ENCODE results near the gene CCDC12.

Gene CCDC12

GRCh38 chr3:46955801-46956259 lies 20.7 kb downstream of the CCDC12 start:
- DNase-seq (ENCODE audit: low spot score), result no peak

DNA sequence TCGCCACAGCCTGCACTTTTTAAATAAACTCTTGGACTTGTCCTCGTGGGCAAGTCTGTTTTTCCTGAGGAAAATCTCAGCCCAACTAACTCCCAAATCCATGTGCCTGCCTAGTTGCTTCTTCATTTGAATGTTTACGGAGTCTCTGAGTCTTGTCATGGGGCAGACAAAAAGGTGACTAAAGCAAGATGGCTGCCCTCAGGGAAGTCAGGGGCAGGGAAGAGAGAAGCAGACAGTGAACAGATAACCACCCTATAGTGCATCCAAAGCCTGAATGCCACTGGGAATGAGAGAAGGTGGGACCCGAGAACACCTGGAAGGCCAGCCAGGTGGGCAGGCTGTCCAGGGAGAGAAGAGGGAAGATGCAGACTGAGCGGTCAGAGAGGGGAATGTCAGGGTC lies 21.4 kb downstream of the CCDC12 start:
- no peak for DNase-seq (ENCODE audit: low spot score)

- no peak for DNase-seq (ENCODE audit: low spot score)
Measured at GRCh38 chr3:46954178-46954577, 22.4 kb downstream of the CCDC12 start.

DNA sequence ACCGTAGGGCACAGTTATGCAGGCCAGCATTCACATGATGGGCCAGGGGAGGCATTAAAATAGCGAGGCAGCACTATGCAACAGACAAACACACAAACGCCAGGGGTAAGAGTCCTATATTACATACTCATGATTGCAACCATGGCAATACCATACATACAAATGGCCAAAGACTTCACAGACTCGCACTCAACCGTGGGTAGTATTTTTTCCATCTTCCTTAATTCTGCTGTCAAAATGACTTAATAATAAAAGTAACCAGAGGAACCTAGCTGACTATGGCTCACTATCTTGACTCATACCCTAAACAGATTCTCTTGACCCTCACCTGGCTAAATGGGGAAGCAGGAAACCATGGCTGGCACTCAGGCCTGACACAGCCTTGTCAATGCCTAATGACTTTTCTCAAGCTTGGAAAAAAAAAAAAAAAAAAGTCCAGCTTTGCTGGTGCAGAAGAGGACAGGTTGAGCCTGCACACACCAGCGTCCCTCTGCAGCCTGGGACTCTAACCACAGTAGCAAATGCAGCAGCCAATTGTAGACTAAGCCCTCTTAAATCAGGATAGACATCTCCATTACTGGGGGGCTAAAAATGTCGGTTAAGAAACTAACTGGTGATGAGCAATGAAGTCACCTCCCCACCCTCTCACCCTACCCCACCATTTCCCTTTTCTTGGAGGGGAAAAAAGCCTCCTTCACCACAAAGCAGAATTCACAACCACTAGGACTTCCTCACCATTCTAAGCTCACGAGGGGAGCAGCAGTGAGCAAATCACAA lies 23.1 kb downstream of the CCDC12 start:
- no peak for DNase-seq (ENCODE audit: low spot score)

DNA sequence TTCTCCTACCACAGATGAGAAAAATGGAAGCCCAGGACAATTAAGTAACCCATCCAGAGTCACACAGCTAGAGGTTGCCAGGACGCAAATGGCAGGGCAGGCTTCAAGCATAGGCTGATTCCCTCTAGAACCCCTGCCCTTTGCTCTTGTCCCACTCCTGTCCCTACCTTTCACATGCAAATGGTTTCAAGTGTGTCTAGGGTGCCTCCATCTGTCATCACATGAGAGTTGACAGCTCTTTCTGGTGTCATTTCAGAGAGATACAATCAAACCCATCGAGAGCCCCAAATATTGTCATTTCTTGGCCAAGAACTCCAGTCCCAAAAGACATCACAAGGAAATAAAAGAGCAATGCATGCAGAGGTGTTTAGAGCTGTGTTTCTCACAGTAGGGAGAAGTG lies 23.7 kb downstream of the CCDC12 start:
- no peak for DNase-seq (ENCODE audit: low spot score)

DNA sequence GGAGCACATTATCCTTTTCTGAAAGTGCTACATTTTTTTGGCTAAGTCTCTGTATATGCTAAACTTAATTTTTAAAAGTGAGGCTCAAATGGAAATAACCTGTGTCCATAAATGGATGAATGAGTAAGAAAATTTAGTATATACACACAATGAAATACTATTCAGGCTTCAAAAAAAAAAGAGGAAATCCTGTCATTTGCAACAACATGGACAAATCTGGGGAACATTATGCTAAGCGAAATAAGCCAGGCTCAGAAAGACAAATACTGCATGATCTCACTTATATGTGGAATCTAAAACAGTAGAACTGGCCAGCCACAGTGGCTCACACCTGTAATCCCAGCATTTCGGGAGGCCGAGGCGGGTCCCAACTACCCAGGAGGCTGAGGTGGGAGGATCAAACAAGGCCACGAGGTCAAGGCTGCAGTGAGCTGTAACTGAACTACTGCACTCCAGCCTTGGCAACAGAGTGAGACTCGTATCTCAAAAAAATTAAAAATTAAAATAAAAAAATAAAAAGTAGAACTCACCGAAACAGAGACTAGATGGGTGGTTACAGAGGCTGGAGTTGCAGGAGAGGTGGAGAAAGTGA lies 25.8 kb downstream of the CCDC12 start:
- no peak for DNase-seq (ENCODE audit: low spot score)

DNA sequence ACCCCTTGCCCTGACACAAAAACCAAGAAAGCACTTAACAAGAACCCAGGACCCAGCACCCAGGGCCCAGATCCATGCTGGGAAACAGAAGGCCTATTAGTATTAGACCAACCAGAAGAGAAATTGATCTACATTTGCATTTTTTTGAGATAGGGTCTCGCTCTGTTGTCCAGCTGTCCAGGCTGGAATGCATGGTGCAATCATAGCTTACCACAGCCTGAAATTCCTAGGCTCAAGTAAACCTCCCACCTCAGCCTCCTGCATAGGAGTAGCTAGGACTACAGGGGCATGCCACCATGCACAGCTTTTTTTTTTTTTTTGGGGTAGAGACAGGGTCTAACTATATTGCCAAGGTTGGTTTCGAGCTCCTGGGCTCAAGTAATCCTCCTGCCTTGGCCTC lies 26.4 kb downstream of the CCDC12 start:
- DNase-seq (ENCODE audit: low spot score), result no peak

DNA sequence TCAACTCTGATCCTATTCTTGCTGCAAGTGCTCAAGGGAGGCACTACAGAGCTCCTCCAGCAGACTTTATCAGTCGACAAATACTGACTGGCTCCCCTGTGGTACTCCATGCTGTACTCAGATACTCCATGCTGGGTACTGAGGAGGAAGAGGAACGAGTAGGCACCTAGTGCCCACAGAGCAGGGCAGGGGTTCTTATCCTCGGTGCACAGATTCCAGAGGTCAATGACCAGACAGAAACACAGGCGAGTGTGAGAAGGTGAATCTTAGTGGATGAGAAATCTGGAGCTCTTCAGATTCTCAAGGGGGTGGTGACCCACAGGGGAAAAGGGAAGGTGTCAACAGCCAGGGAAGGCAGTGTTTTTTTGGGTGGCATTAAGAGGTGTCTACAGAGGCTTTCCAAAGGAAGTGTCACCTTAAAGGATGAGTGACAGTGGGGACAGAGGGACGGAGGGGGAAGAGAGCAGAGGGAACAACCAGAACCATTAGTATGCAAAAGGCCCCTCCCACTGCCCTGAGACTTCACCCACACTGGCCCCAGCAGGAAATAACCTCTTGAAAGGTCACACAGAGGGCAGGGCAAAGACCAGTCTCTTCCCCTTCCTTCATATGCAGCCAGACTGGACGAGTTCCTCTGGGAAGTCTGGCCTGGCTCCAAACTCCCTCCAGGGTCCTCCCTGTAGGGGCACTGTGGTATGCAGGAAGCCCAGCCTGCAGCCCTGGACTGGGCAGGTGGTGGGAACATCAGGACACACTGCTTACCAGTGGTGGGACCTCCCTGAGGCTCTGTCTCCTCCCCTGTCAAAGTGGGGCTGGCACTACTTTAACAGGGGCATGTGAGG lies 27.5 kb downstream of the CCDC12 start:
- no peak for DNase-seq (ENCODE audit: low spot score)

- peak; percentile 37 for DNase-seq (ENCODE audit: low spot score)
Measured at GRCh38 chr3:46947981-46948791, 28.4 kb downstream of the CCDC12 start.

- no peak for DNase-seq (ENCODE audit: low spot score)
Measured at GRCh38 chr3:46947546-46947901, 29.0 kb downstream of the CCDC12 start.

- DNase-seq (ENCODE audit: low spot score), result no peak
Measured at GRCh38 chr3:46946856-46947545, 29.5 kb downstream of the CCDC12 start.

DNA sequence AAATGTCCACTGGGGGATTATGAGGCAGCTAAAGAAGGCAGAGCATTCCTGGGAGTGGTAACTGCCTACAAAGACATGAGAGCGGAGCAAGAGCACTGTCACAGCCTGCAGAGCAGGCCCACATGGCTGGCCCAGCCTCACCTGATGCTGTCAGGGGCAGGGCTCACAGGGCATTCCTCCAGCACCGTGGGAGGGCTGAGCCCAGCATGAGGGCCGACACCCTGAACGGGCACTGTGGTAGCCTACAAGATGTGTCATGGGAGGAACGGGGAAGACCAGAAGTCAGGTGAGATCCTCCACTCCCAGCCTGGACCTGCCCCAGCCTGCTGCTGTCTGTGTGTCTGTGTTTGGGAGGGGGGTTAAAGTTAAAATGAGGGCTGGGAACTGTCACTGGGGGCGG lies 30.1 kb downstream of the CCDC12 start:
- DNase-seq (ENCODE audit: low spot score), result no peak

DNA sequence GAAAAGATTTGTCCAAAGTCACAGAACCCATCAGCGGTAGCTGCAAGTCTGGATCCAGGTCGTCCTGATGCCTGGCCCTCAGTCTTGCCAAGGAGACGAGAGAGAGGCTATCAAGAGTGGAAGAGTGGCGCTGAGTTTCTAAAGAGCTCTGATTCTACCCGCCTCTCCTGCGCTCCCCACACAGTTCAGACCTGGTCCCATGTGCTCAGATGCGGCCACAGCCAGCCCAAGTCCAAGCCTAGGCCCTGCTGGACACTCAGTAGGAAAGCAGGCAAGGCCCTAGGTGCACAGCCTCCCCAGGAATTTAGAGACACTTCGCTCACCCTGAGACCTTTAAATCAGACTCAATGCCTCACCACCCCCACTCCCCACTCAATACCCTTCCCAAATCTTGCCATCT lies 32.4 kb downstream of the CCDC12 start:
- DNase-seq (ENCODE audit: low spot score), result no peak

- DNase-seq (ENCODE audit: low spot score), result no peak
Measured at GRCh38 chr3:46943237-46944187, 33.0 kb downstream of the CCDC12 start.

- DNase-seq (ENCODE audit: low spot score), result no peak
Measured at GRCh38 chr3:46942481-46943236, 33.9 kb downstream of the CCDC12 start.

DNA sequence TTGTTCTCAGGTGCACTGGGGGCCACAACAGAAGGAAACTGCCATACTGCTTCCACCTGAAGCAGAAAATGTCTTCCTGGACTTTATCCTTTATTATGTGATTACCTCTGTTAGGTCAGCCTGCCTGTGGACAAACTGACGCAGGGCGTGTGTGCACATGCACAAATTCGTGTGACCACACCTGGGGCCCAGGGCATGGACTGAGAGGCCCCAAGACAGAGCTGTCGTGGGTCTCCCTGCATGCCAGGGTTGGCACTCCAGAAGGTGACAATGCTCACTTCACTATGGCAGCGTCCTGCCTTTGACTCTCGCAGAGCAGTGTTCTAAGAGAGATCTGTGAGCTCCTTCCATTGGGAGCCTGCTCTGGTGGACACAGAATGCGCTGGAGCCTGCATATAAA lies 34.5 kb downstream of the CCDC12 start:
- no peak for DNase-seq (ENCODE audit: low spot score)

DNA sequence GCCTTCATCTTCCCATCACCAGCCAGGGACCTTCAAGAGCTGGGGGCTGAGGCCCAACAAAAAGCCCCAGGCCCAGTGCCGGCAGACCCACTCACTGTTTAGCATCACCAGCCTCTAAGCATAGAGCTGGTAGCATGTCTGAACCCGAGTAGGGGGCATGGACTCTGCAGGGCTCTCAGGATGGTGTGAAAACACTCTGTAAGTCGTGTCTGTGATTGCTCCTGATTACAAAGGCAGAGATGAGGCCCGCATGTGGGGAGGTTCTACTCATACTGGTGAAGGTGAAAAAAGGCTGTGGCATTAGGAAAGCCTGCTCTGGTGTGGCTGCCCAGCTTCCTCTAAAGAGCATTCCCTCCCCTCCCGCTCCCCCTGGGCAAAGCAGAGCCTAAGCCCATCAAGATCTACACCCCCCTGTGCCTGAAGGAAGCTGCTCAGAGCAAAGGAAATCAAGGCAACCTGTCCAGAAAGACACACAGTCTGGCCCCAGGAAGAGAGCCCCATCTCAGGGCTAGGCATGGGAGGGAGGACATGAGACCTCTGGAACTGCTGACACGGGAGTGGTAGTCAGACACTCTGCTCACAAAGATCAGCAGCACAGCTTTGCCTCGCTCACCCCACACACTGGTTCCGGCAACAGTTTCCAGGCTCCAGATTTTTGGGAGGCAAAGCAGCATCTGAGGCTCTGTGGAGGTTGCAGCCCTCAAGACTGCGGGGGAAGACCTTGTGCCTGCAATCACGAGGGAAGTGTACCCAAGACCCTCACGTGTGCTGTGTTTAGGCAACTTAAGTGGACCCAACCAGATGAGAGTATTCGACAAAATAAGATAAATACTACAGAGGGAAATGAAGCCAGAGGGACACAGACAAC lies 36.7 kb downstream of the CCDC12 start:
- DNase-seq (ENCODE audit: low spot score), result no peak

DNA sequence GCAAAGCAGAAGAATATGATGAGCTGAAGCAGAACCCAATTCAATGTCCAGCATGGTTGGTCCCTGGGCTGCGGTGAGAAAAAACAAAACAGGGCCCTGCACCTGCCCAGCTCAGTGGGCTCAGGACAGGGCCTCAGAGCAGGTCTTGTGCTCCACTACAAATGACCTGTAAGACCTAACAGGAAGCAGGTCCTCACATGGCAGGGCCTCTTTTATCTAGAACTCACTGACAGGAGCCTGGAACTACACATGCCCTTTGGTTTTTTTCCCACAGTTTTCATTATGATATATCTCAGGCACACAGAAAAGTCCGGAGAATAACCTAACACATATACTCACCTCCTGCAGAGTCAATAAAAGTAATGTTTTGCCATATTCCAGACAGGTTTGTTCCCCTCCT lies 38.4 kb downstream of the CCDC12 start:
- no peak for DNase-seq (ENCODE audit: low spot score)

All from cerebellar cortex (tissue), 1 donor.